ENCODE data around the gene TMEM170B.

The TMEM170B gene

GRCh38 chr6:11607383-11607782, 69.8 kb downstream of the TMEM170B start:
- Histone ChIP-seq H4K20me1 (ENCODE audit: insufficient read depth, low read length, poor library complexity, severe bottlenecking) (no peaks in the 10 kb centered on the region), H2AFZ (ENCODE audit: low read length) (no peak overlapping the region), H3K27me3 (ENCODE audit: insufficient read depth, low read length, poor library complexity, severe bottlenecking) (no peaks in the 10 kb centered on the region), H3K4me3 (ENCODE audit: low read length, poor library complexity, severe bottlenecking) (no peak overlapping the region), H3K4me1 (ENCODE audit: insufficient read depth, low read length, poor library complexity, severe bottlenecking) (no peaks in the 10 kb centered on the region), H3K9ac (ENCODE audit: low read depth, low read length, poor library complexity, severe bottlenecking) (no peak overlapping the region), H3K4me2 (ENCODE audit: low read depth, low read length, poor library complexity, severe bottlenecking) (no peak overlapping the region), H3K9me2 (replicated peaks; ENCODE audit: low read depth, low read length) (no peaks in the 10 kb centered on the region), H3K36me3 (ENCODE audit: insufficient read depth, low read length) (no peaks in the 10 kb centered on the region), H3K9me3 (ENCODE audit: insufficient read depth, low read depth, low read length) (no peaks in the 10 kb centered on the region), H3F3A (ENCODE audit: low read depth) (no peaks in the 10 kb centered on the region), H3K79me2 (ENCODE audit: insufficient read depth, low read length) (no peaks in the 10 kb centered on the region)
- TF ChIP-seq CTCF (conservative IDR thresholded peaks at IDR 0.05; ENCODE audit: low read length) (no peak), EZH2phosphoT487 (IDR thresholded peaks at IDR 0.05; ENCODE audit: borderline replicate concordance) (no peak)

GRCh38 chr6:11608600-11609323, 71.2 kb downstream of the TMEM170B start:
- H3K9ac ChIP-seq (ENCODE audit: low read depth, low read length, poor library complexity, severe bottlenecking), result no peak overlapping the region
- TF ChIP-seq CTCF (conservative IDR thresholded peaks at IDR 0.05; ENCODE audit: low read length), result no peak
- TF ChIP-seq EZH2phosphoT487 (IDR thresholded peaks at IDR 0.05; ENCODE audit: borderline replicate concordance), result no peak

GRCh38 chr6:11609324-11610071, 71.9 kb downstream of the TMEM170B start:
- no peak overlapping the region for H3K4me2 ChIP-seq (ENCODE audit: low read depth, low read length, poor library complexity, severe bottlenecking)
- H3K27me3 ChIP-seq (ENCODE audit: insufficient read depth, low read length, poor library complexity, severe bottlenecking), result no peaks in the 10 kb centered on the region
- H3F3A ChIP-seq (ENCODE audit: low read depth), result no peaks in the 10 kb centered on the region
- no peak overlapping the region for H3K9ac ChIP-seq (ENCODE audit: low read depth, low read length, poor library complexity, severe bottlenecking)
- no peaks in the 10 kb centered on the region for H3K4me1 ChIP-seq (ENCODE audit: insufficient read depth, low read length, poor library complexity, severe bottlenecking)
- no peak overlapping the region for H3K4me3 ChIP-seq (ENCODE audit: low read length, poor library complexity, severe bottlenecking)
- H3K79me2 ChIP-seq (ENCODE audit: insufficient read depth, low read length), result no peaks in the 10 kb centered on the region
- H3K36me3 ChIP-seq (ENCODE audit: insufficient read depth, low read length), result no peaks in the 10 kb centered on the region
- no peak overlapping the region for H2AFZ ChIP-seq (ENCODE audit: low read length)
- TF ChIP-seq CTCF (conservative IDR thresholded peaks at IDR 0.05; ENCODE audit: low read length) (no peak), EZH2phosphoT487 (IDR thresholded peaks at IDR 0.05; ENCODE audit: borderline replicate concordance) (no peak)
- no peaks in the 10 kb centered on the region for H4K20me1 ChIP-seq (ENCODE audit: insufficient read depth, low read length, poor library complexity, severe bottlenecking)
- H3K9me2 ChIP-seq (replicated peaks; ENCODE audit: low read depth, low read length), result no peaks in the 10 kb centered on the region
- H3K9me3 ChIP-seq (ENCODE audit: insufficient read depth, low read depth, low read length), result no peaks in the 10 kb centered on the region

More at GRCh38 chr6:11608600-11609323, 71.2 kb downstream of the TMEM170B start:
- Histone ChIP-seq H4K20me1 (ENCODE audit: insufficient read depth, low read length, poor library complexity, severe bottlenecking) (no peaks in the 10 kb centered on the region), H3K79me2 (ENCODE audit: insufficient read depth, low read length) (no peaks in the 10 kb centered on the region), H3K4me2 (ENCODE audit: low read depth, low read length, poor library complexity, severe bottlenecking) (no peak overlapping the region), H3F3A (ENCODE audit: low read depth) (no peaks in the 10 kb centered on the region), H3K4me3 (ENCODE audit: low read length, poor library complexity, severe bottlenecking) (no peak overlapping the region), H3K36me3 (ENCODE audit: insufficient read depth, low read length) (no peaks in the 10 kb centered on the region), H3K9me2 (replicated peaks; ENCODE audit: low read depth, low read length) (no peaks in the 10 kb centered on the region), H2AFZ (ENCODE audit: low read length) (no peak overlapping the region), H3K4me1 (ENCODE audit: insufficient read depth, low read length, poor library complexity, severe bottlenecking) (no peaks in the 10 kb centered on the region), H3K9me3 (ENCODE audit: insufficient read depth, low read depth, low read length) (no peaks in the 10 kb centered on the region), H3K27me3 (ENCODE audit: insufficient read depth, low read length, poor library complexity, severe bottlenecking) (no peaks in the 10 kb centered on the region)

All from Loucy (cell line).